K562 (cell line): Measurements from ENCODE around the gene GATB. TPM values are rescaled to one million over a fixed set of nuclear protein-coding genes. Genes with fewer than 3 reads are reported as not detected.

Source experiments
- CBX1 ChIP-seq: sonication (generic); IDR thresholded peaks from 2 replicates; pipeline ENCODE4 v1.6.1; 2016; ENCODE audit warnings: antibody characterized with exemption, low read depth, mild to moderate bottlenecking
- KAT2B ChIP-seq: IDR thresholded peaks from one replicate; pipeline ENCODE4 v1.6.1; 2012; ENCODE audit warnings: low read depth, mild to moderate bottlenecking, control low read depth, inconsistent platforms, low read length, moderate library complexity
- POLR2AphosphoS2 ChIP-seq: IDR thresholded peaks from 2 replicates; pipeline ENCODE4 v1.6.1; 2012; ENCODE audit warnings: low read length, improper control_type of control experiment
- PTRF ChIP-seq: fragments of 450-650 bp; IDR thresholded peaks from 2 replicates; pipeline ENCODE4 v1.6.1; 2016; ENCODE audit warnings: mild to moderate bottlenecking, missing genetic modification characterization, missing compliant biosample characterization
- ZNF134 ChIP-seq: fragments of 250-450 bp; sonication (Bioruptor Pico); conservative IDR thresholded peaks from 2 replicates; pipeline ENCODE4 v1.4.0; 2020
- ZNF77 ChIP-seq: fragments of 250-450 bp; sonication (Bioruptor Pico); IDR thresholded peaks from 2 replicates; pipeline ENCODE4 v1.5.0; 2020
- polyA plus RNA-seq, 8 experiments: library from polyadenylated mRNA; depleted of rRNA in 4 of 8; stranded (reverse) in 5 of 8; unstranded in 3 of 8; fragments of >200 nt; fragmentation: Nextera tagmentation in 2 of 8; fragmentation: Illumina TruSeq in 1 of 8; extraction: Ambion mirVana in 2 of 8; extraction: Trizol in 1 of 8; gene quantifications; 2 replicates each; pipeline versions ENCODE4 v1.2.1 to v1.2.3, GENCODE V29; 2011 to 2014; ENCODE audit warnings: inconsistent platforms in 1 of 8, missing spikeins in 1 of 8
- total RNA-seq, 7 experiments: library from RNA; depleted of rRNA in 6 of 7; stranded (reverse); fragments of >200 nt in 6 of 7; fragmentation: Illumina TruSeq in 2 of 7; extraction: Trizol in 2 of 7; gene quantifications; 2 replicates each; pipeline versions ENCODE4 v1.2.1 to v1.2.3, GENCODE V29; 2011 to 2021; ENCODE audit warnings: low replicate concordance in 1 of 7
- TF ChIP-seq, protein P1 (sequence below): sonication (generic); formaldehyde crosslinking; IDR thresholded peaks from 2 replicates; pipeline ENCODE4 v1.8.0; 2022; ENCODE audit warnings: mild to moderate bottlenecking, missing genetic modification reagents
- TF ChIP-seq, protein P2 (sequence below), 3 experiments: IDR thresholded peaks in 2 of 3; conservative IDR thresholded peaks in 1 of 3; 2 replicates each; pipeline ENCODE4 v1.5.1; 2011 to 2012; ENCODE audit warnings: low read length in 3 of 3, mild to moderate bottlenecking in 3 of 3, control low read depth in 2 of 3, improper control_type of control experiment in 1 of 3, inconsistent platforms in 1 of 3, low read depth in 1 of 3, mixed read lengths in 1 of 3, moderate library complexity in 1 of 3; ENCODE audit not compliant: insufficient read depth in 2 of 3
- TF ChIP-seq, protein P3 (sequence below): fragments of 250-450 bp; sonication (Bioruptor Pico); IDR thresholded peaks from 2 replicates; pipeline ENCODE4 v1.5.0; 2021
- TF ChIP-seq, protein P4 (sequence below): IDR thresholded peaks from 2 replicates; pipeline ENCODE4 v1.6.1; 2014; ENCODE audit warnings: antibody characterized with exemption

The GATB gene
- total and polyA plus RNA-seq, 9 of the 15 experiments (the other 6 are each of a cell fraction or from before 2014, with no cell fraction given), result 15.3 to 31.8 (median 26.2) TPM

DNA sequence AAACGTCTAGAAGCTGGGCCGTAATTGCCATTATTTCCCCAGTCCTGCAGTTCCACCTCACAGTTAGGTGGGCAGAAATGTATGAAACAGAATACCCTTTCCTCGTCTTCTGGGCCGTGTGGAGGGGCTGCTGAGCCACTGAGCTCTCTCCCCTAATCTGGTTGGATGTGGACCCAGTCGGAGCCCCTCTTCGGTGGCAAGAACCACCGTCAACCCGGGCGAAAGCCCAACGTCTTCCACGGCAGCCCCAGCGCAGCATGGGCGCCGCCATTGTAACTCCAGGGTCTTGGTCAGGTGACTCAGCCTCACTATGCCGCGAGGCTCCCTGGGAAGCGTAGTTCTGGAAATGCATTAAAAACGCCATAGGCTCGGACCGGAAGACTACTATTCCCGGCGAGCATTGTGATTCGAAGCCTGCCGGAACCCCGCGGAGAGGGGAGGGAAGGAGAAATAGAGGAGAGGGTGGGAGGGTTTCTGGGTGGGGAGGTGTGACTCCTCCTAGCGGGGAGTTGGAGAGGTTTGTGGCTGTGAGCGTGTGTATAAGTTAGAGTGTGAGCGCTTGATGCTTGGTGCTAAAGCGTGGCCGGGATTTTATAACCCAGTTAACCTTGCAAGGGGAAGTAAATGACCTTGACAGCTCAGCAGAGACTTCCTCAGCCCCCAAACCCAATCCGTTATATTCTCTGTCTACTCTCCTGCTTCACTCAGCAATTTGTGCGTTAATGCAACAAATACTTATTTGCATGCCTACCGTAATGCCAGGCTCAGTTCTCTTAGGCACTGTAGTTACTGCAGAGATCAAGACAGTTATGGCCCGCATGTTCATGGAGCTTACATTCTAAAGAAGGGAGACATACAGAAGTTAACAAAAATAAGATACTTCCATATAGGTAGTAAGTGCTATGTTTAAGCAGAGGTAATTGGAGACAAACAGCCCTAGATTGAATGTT is at the start of gene GATB (continued):
- TF ChIP-seq, protein P1, sequence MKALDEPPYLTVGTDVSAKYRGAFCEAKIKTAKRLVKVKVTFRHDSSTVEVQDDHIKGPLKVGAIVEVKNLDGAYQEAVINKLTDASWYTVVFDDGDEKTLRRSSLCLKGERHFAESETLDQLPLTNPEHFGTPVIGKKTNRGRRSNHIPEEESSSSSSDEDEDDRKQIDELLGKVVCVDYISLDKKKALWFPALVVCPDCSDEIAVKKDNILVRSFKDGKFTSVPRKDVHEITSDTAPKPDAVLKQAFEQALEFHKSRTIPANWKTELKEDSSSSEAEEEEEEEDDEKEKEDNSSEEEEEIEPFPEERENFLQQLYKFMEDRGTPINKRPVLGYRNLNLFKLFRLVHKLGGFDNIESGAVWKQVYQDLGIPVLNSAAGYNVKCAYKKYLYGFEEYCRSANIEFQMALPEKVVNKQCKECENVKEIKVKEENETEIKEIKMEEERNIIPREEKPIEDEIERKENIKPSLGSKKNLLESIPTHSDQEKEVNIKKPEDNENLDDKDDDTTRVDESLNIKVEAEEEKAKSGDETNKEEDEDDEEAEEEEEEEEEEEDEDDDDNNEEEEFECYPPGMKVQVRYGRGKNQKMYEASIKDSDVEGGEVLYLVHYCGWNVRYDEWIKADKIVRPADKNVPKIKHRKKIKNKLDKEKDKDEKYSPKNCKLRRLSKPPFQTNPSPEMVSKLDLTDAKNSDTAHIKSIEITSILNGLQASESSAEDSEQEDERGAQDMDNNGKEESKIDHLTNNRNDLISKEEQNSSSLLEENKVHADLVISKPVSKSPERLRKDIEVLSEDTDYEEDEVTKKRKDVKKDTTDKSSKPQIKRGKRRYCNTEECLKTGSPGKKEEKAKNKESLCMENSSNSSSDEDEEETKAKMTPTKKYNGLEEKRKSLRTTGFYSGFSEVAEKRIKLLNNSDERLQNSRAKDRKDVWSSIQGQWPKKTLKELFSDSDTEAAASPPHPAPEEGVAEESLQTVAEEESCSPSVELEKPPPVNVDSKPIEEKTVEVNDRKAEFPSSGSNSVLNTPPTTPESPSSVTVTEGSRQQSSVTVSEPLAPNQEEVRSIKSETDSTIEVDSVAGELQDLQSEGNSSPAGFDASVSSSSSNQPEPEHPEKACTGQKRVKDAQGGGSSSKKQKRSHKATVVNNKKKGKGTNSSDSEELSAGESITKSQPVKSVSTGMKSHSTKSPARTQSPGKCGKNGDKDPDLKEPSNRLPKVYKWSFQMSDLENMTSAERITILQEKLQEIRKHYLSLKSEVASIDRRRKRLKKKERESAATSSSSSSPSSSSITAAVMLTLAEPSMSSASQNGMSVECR (CRISPR knock-in tag), result peak; percentile 97
- TF ChIP-seq, protein P2, sequence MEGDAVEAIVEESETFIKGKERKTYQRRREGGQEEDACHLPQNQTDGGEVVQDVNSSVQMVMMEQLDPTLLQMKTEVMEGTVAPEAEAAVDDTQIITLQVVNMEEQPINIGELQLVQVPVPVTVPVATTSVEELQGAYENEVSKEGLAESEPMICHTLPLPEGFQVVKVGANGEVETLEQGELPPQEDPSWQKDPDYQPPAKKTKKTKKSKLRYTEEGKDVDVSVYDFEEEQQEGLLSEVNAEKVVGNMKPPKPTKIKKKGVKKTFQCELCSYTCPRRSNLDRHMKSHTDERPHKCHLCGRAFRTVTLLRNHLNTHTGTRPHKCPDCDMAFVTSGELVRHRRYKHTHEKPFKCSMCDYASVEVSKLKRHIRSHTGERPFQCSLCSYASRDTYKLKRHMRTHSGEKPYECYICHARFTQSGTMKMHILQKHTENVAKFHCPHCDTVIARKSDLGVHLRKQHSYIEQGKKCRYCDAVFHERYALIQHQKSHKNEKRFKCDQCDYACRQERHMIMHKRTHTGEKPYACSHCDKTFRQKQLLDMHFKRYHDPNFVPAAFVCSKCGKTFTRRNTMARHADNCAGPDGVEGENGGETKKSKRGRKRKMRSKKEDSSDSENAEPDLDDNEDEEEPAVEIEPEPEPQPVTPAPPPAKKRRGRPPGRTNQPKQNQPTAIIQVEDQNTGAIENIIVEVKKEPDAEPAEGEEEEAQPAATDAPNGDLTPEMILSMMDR (IDR thresholded peaks at IDR 0.05 in 2 of 3, conservative IDR thresholded peaks at IDR 0.05 in 1 of 3; ENCODE audit: insufficient read depth in 2 of 3, low read depth in 1 of 3, low read length in 3 of 3), result peak; percentile 36 to 49 (median 49); a peak in 5 of 6 replicates
- TF ChIP-seq ZNF77 (CRISPR knock-in tag) (no peak), KAT2B (no peak), ZNF134 (no peak), PTRF (no peak), POLR2AphosphoS2 (no peak), CBX1 (no peak)
- TF ChIP-seq, protein P3, sequence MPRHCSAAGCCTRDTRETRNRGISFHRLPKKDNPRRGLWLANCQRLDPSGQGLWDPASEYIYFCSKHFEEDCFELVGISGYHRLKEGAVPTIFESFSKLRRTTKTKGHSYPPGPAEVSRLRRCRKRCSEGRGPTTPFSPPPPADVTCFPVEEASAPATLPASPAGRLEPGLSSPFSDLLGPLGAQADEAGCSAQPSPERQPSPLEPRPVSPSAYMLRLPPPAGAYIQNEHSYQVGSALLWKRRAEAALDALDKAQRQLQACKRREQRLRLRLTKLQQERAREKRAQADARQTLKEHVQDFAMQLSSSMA (CRISPR knock-in tag), result no peak
- TF ChIP-seq, protein P4, sequence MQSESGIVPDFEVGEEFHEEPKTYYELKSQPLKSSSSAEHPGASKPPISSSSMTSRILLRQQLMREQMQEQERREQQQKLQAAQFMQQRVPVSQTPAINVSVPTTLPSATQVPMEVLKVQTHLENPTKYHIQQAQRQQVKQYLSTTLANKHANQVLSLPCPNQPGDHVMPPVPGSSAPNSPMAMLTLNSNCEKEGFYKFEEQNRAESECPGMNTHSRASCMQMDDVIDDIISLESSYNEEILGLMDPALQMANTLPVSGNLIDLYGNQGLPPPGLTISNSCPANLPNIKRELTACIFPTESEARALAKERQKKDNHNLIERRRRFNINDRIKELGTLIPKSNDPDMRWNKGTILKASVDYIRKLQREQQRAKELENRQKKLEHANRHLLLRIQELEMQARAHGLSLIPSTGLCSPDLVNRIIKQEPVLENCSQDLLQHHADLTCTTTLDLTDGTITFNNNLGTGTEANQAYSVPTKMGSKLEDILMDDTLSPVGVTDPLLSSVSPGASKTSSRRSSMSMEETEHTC, result no peak
